HepG2 (cell line): ENCODE data around the gene ARL3.

ENCODE experiments used
- IRX3 ChIP-seq: sonication (generic); formaldehyde crosslinking; IDR thresholded peaks from 2 replicates; pipeline ENCODE4 v1.8.1; 2023; ENCODE audit warnings: mild to moderate bottlenecking, low read depth, missing genetic modification reagents, borderline replicate concordance
- PCBP1 ChIP-seq: fragments of 200-400 bp; formaldehyde crosslinking; IDR thresholded peaks from 2 replicates; pipeline ENCODE4 v1.6.1; 2017; ENCODE audit warnings: mild to moderate bottlenecking, low read depth, low read length, borderline replicate concordance
- SRF ChIP-seq: IDR thresholded peaks from 2 replicates; pipeline ENCODE4 v1.6.1; 2011; ENCODE audit warnings: mild to moderate bottlenecking, low read depth, low read length, moderate library complexity
- STAG1 ChIP-seq: sonication (generic); formaldehyde crosslinking; IDR thresholded peaks from 2 replicates; pipeline ENCODE4 v1.4.0; 2020; ENCODE audit warnings: missing genetic modification reagents
- TF ChIP-seq, protein P1 (sequence below): sonication (generic); formaldehyde crosslinking; IDR thresholded peaks from 2 replicates; pipeline ENCODE4 v1.4.0; 2020; ENCODE audit warnings: mild to moderate bottlenecking, missing genetic modification reagents
- TF ChIP-seq, protein P2 (sequence below), 2 experiments: IDR thresholded peaks; 2 replicates each; pipeline ENCODE4 v1.6.1; 2011 to 2012; ENCODE audit warnings: low read length in 2 of 2, borderline replicate concordance in 1 of 2, low read depth in 1 of 2, mild to moderate bottlenecking in 1 of 2, moderate library complexity in 1 of 2

DNA sequence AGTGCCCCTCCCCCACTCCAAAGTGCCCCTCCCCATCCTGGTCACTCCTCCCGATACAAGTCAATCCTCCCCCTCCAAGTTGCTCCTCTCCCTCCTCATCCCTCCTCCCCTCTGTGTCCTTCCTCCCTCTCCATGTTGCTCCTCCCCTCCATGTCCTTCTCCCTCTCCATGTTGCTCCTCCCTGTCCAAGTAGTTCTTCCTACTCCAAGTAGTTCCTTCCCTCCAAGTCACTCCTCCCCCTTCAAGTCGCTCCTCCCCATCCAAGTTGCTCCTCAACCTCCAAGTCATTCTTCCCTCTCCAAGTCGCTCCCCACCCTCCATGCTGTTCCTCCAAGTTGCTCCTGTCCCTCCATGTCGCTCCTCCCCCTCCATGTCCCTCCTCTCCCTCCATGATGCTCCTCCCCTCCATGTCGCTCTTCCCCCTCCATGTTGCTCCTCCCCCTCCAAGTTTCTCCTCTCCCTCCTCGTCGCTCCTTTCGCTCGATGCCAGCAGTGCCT is 20.9 kb upstream of the ARL3 start:
- TF ChIP-seq, protein P1, sequence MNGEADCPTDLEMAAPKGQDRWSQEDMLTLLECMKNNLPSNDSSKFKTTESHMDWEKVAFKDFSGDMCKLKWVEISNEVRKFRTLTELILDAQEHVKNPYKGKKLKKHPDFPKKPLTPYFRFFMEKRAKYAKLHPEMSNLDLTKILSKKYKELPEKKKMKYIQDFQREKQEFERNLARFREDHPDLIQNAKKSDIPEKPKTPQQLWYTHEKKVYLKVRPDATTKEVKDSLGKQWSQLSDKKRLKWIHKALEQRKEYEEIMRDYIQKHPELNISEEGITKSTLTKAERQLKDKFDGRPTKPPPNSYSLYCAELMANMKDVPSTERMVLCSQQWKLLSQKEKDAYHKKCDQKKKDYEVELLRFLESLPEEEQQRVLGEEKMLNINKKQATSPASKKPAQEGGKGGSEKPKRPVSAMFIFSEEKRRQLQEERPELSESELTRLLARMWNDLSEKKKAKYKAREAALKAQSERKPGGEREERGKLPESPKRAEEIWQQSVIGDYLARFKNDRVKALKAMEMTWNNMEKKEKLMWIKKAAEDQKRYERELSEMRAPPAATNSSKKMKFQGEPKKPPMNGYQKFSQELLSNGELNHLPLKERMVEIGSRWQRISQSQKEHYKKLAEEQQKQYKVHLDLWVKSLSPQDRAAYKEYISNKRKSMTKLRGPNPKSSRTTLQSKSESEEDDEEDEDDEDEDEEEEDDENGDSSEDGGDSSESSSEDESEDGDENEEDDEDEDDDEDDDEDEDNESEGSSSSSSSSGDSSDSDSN (CRISPR knock-in tag), result no peak
- TF ChIP-seq SRF (no peak), STAG1 (no peak), IRX3 (CRISPR knock-in tag) (no peak), PCBP1 (no peak)
- TF ChIP-seq, protein P2, sequence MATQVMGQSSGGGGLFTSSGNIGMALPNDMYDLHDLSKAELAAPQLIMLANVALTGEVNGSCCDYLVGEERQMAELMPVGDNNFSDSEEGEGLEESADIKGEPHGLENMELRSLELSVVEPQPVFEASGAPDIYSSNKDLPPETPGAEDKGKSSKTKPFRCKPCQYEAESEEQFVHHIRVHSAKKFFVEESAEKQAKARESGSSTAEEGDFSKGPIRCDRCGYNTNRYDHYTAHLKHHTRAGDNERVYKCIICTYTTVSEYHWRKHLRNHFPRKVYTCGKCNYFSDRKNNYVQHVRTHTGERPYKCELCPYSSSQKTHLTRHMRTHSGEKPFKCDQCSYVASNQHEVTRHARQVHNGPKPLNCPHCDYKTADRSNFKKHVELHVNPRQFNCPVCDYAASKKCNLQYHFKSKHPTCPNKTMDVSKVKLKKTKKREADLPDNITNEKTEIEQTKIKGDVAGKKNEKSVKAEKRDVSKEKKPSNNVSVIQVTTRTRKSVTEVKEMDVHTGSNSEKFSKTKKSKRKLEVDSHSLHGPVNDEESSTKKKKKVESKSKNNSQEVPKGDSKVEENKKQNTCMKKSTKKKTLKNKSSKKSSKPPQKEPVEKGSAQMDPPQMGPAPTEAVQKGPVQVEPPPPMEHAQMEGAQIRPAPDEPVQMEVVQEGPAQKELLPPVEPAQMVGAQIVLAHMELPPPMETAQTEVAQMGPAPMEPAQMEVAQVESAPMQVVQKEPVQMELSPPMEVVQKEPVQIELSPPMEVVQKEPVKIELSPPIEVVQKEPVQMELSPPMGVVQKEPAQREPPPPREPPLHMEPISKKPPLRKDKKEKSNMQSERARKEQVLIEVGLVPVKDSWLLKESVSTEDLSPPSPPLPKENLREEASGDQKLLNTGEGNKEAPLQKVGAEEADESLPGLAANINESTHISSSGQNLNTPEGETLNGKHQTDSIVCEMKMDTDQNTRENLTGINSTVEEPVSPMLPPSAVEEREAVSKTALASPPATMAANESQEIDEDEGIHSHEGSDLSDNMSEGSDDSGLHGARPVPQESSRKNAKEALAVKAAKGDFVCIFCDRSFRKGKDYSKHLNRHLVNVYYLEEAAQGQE (IDR thresholded peaks at IDR 0.05; ENCODE audit: borderline replicate concordance in 1 of 2, low read depth in 1 of 2, low read length in 2 of 2), result no peak
